ENCODE measurements around the gene ERGIC1. TPM values are rescaled to one million over a fixed set of nuclear protein-coding genes. Genes with fewer than 3 reads are reported as not detected.

ERGIC1 gene
- total and polyA plus RNA-seq, 2 of the 13 experiments (the other 11 are each of a cell fraction or from before 2014, with no cell fraction given): 78.5 to 184 TPM

DNA sequence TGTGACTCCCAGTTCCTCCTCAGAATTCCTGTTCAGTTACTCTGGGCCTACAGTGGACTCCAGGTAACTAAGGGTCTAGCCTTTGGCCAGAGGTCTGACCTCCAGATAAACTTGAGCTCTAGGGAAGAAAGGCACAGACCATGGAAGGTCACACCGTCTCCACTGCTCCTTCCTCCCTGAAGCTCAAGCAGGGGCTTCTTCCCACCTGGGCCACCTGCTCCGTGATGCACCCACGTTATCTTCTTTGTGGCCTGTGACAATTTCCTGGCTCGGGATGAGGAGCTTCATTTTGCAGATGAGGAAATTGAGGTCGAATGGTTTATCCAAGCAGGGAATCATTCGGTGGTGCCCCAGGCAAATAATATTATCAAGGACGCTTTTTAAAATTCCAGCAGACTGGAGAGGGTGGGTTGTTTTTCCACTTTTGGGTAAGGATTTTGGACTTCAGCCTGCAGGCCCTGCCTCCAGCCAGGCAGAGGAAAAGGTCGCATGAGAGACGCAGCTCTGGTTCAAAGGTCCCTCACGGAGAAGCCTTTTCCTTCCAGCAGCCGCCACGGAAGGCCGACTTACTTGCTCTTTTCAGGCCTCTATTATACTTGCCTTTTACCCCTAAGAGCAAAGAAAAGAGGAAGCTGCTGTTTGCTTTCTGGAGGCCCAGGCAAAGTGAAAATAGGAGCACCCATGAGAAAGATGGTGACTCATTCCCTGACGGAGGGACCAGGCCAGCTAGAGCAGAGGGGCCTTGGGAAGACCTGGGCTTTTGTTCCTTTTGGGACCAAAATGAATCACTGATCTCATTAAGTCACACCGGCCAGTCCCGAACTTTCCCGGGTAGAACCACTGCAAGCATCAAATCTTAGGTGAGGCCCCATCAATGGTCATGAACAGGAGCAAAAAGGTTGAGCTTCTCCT is 40.2 kb upstream of the ERGIC1 start (continued):
- TF ChIP-seq HNRNPK (IDR thresholded peaks at IDR 0.05; ENCODE audit: low read depth, low read length, poor library complexity, severe bottlenecking): no peak
- TF ChIP-seq ZNF724P (CRISPR knock-in tag; IDR thresholded peaks at IDR 0.05; ENCODE audit: borderline replicate concordance): peak; percentile 77; the same call in 1 of the 2 replicates
- TF ChIP-seq MED1 (CRISPR knock-in tag; IDR thresholded peaks at IDR 0.05): peak; percentile 64
- TF ChIP-seq SALL1 (CRISPR knock-in tag; IDR thresholded peaks at IDR 0.05): peak; percentile 86
- TF ChIP-seq ZNF501 (CRISPR knock-in tag; IDR thresholded peaks at IDR 0.05): 0 out of 2 replicates have a peak, but pooled peaks have one; percentile 17
- 0 out of 2 replicates have a peak, but pooled peaks have one; percentile 22 for TF ChIP-seq NRL (CRISPR knock-in tag; IDR thresholded peaks at IDR 0.05; ENCODE audit: borderline replicate concordance)
- TF ChIP-seq, protein P1, sequence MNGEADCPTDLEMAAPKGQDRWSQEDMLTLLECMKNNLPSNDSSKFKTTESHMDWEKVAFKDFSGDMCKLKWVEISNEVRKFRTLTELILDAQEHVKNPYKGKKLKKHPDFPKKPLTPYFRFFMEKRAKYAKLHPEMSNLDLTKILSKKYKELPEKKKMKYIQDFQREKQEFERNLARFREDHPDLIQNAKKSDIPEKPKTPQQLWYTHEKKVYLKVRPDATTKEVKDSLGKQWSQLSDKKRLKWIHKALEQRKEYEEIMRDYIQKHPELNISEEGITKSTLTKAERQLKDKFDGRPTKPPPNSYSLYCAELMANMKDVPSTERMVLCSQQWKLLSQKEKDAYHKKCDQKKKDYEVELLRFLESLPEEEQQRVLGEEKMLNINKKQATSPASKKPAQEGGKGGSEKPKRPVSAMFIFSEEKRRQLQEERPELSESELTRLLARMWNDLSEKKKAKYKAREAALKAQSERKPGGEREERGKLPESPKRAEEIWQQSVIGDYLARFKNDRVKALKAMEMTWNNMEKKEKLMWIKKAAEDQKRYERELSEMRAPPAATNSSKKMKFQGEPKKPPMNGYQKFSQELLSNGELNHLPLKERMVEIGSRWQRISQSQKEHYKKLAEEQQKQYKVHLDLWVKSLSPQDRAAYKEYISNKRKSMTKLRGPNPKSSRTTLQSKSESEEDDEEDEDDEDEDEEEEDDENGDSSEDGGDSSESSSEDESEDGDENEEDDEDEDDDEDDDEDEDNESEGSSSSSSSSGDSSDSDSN (CRISPR knock-in tag; IDR thresholded peaks at IDR 0.05): 0 out of 2 replicates have a peak, but pooled peaks have one; percentile 34
- TF ChIP-seq PPARG (CRISPR knock-in tag; conservative IDR thresholded peaks at IDR 0.05): peak; percentile 49; the same call in 1 of the 2 replicates
- peak; percentile 73; the same call in 1 of the 2 replicates for TF ChIP-seq ETV5 (CRISPR knock-in tag; IDR thresholded peaks at IDR 0.05; ENCODE audit: borderline replicate concordance)
- TF ChIP-seq, protein P2, sequence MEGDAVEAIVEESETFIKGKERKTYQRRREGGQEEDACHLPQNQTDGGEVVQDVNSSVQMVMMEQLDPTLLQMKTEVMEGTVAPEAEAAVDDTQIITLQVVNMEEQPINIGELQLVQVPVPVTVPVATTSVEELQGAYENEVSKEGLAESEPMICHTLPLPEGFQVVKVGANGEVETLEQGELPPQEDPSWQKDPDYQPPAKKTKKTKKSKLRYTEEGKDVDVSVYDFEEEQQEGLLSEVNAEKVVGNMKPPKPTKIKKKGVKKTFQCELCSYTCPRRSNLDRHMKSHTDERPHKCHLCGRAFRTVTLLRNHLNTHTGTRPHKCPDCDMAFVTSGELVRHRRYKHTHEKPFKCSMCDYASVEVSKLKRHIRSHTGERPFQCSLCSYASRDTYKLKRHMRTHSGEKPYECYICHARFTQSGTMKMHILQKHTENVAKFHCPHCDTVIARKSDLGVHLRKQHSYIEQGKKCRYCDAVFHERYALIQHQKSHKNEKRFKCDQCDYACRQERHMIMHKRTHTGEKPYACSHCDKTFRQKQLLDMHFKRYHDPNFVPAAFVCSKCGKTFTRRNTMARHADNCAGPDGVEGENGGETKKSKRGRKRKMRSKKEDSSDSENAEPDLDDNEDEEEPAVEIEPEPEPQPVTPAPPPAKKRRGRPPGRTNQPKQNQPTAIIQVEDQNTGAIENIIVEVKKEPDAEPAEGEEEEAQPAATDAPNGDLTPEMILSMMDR (CRISPR knock-in tag; IDR thresholded peaks at IDR 0.05): no peak
- TF ChIP-seq ZBTB3 (CRISPR knock-in tag; IDR thresholded peaks at IDR 0.05; ENCODE audit: borderline replicate concordance, low read depth): peak; percentile 26; the same call in 1 of the 2 replicates
- TF ChIP-seq, protein P3, sequence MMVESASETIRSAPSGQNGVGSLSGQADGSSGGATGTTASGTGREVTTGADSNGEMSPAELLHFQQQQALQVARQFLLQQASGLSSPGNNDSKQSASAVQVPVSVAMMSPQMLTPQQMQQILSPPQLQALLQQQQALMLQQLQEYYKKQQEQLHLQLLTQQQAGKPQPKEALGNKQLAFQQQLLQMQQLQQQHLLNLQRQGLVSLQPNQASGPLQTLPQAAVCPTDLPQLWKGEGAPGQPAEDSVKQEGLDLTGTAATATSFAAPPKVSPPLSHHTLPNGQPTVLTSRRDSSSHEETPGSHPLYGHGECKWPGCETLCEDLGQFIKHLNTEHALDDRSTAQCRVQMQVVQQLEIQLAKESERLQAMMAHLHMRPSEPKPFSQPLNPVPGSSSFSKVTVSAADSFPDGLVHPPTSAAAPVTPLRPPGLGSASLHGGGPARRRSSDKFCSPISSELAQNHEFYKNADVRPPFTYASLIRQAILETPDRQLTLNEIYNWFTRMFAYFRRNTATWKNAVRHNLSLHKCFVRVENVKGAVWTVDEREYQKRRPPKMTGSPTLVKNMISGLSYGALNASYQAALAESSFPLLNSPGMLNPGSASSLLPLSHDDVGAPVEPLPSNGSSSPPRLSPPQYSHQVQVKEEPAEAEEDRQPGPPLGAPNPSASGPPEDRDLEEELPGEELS (CRISPR knock-in tag; IDR thresholded peaks at IDR 0.05): peak; percentile 60; the same call in 1 of the 2 replicates
- no peak for TF ChIP-seq RNF2 (conservative IDR thresholded peaks at IDR 0.05; ENCODE audit: low read depth)
- TF ChIP-seq ZFP36L2 (CRISPR knock-in tag; IDR thresholded peaks at IDR 0.05): no peak
- TF ChIP-seq ATM (IDR thresholded peaks at IDR 0.05; ENCODE audit: borderline replicate concordance): no peak
- TF ChIP-seq, protein P4, sequence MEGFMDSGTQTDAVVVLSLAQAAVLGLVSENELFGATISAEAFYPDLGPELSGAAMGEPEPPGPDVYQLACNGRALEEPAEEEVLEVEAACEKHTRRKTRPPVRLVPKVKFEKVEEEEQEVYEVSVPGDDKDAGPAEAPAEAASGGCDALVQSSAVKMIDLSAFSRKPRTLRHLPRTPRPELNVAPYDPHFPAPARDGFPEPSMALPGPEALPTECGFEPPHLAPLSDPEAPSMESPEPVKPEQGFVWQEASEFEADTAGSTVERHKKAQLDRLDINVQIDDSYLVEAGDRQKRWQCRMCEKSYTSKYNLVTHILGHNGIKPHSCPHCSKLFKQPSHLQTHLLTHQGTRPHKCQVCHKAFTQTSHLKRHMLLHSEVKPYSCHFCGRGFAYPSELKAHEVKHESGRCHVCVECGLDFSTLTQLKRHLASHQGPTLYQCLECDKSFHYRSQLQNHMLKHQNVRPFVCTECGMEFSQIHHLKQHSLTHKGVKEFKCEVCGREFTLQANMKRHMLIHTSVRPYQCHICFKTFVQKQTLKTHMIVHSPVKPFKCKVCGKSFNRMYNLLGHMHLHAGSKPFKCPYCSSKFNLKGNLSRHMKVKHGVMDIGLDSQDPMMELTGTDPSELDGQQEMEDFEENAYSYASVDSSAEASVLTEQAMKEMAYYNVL (CRISPR knock-in tag; IDR thresholded peaks at IDR 0.05; ENCODE audit: borderline replicate concordance): 0 out of 2 replicates have a peak, but pooled peaks have one; percentile 16
- TF ChIP-seq ZNF616 (CRISPR knock-in tag; IDR thresholded peaks at IDR 0.05; ENCODE audit: low read depth): no peak
- TF ChIP-seq FOXO1 (CRISPR knock-in tag; IDR thresholded peaks at IDR 0.05): peak; percentile 23; the same call in 1 of the 2 replicates
- 0 out of 2 replicates have a peak, but pooled peaks have one; percentile 47 for TF ChIP-seq KLF9 (CRISPR knock-in tag; IDR thresholded peaks at IDR 0.05; ENCODE audit: low read depth)
- TF ChIP-seq ZNF460 (CRISPR knock-in tag; IDR thresholded peaks at IDR 0.05; ENCODE audit: borderline replicate concordance): no peak
